ENCODE results near the gene TYRO3.

DNA sequence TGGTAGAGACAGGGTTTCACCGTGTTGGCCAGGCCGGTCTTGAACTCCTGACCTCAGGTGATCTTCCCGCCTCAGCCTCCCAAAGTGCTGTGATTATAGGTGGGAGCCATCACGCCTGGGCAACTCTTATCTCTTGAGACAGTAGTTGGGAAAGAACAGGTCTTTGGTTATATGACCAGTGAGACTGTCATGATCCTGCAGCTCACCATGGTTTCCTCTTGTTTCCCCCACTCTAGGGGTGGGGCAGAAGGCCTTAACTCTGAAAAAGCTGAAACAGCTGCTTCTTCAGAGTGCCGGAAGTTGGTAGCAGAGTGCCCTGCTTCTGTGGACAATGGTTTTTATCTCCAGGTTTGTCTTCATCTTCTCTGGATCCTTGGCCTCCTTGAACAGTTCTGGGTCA is 4.7 kb upstream of the TYRO3 start:
- TF ChIP-seq EZH2 (IDR thresholded peaks at IDR 0.05; ENCODE audit: insufficient read depth, poor library complexity, severe bottlenecking), result no peak
- TF ChIP-seq EZH2phosphoT487 (IDR thresholded peaks at IDR 0.05; ENCODE audit: insufficient read depth, low read depth), result no peak
